ENCODE data around the gene SLC9A8.

SLC9A8 gene

DNA sequence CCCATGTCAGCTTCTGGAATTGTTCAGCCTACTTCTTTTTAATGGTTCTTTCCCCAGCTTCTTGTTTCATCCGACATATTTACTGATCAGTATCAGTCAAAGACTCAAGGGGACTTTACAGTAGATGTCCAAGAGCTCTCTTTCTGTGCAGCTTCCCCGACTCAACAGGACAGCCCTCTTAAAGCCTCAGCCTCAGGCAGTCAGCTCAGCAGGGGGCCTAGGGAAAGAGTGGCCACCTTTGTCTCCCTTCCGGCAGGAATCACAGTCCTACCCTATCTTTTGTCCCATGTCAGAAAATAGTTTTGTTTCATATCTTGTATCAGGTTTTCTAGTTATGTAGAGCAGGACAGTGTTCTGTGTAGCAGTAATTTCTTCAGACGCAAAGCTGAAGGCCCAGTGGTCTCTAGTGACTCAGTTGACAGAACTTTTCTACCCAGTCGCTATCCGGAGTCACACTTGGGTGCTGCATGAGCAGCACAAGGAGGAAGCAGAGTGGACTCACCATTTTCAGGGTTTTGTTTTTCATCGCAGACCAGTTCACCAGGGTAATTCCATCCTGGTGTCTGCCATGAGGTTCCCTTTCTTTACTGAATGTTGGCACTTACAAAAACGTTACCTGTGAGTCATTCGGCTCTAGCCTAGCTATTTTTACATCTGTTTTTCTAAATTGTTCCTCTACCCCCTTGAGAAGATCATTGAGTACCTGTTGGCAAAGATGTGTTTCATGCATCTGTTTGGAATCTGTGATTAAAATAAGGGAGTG lies 55.0 kb downstream of the SLC9A8 start:
- TF ChIP-seq RAD21 (IDR thresholded peaks at IDR 0.05; ENCODE audit: low read depth): no peak

- TF ChIP-seq YY1 (IDR thresholded peaks at IDR 0.05; ENCODE audit: low read depth): no peak
- TF ChIP-seq MAX (IDR thresholded peaks at IDR 0.05): no peak
- no peak for TF ChIP-seq TEAD4 (IDR thresholded peaks at IDR 0.05)
- TF ChIP-seq TCF12 (IDR thresholded peaks at IDR 0.05; ENCODE audit: low read depth): no peak
- no peak for TF ChIP-seq CEBPB (IDR thresholded peaks at IDR 0.05)
- TF ChIP-seq FOXM1 (IDR thresholded peaks at IDR 0.05; ENCODE audit: borderline replicate concordance, low read depth): no peak
These were observed 55.9 kb downstream of the SLC9A8 start for GRCh38 chr20:49868538-49868937.

DNA sequence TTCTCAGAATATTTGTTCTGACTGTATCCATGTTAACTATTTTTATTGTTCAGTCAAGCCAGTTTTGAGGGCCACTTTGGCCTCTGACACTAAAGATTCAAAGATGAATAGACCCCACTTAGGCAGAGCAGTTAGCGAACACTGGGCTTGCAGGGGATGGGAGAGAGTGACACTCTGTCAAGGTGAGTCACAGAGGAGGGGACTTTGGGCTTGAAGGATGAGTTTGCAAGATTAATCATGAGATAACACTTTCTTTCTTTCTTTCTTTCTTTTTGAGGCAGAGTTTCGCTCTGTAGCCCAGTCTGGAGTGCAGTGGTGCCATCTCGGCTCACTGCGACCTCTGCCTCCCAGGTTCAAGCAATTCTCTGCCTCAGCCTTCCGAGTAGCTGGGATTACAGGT lies 56.3 kb downstream of the SLC9A8 start:
- TF ChIP-seq RAD21 (IDR thresholded peaks at IDR 0.05; ENCODE audit: low read depth) (no peak), TCF12 (IDR thresholded peaks at IDR 0.05; ENCODE audit: low read depth) (no peak)

DNA sequence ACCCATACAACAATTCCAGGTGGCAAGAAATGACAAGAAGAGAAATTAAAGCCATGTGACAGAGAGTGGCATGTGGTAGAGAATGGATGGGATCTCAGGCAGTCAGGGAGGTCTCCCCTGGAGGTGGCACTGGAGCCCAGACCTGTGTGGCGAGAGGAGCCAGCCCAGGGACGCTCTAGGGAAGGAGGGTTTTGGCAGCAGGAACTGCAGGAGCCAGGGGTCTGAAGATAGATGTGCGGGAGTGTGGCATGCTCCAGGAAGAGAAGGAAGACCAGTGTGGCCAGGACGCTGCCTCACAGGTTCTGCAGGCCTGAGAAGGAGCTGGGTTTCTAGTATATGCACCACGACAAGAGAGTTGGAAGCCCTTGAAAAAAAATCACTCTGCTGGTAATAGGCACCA lies 57.6 kb downstream of the SLC9A8 start:
- TF ChIP-seq USF1 (IDR thresholded peaks at IDR 0.05): no peak
- no peak for TF ChIP-seq EP300 (IDR thresholded peaks at IDR 0.05; ENCODE audit: borderline replicate concordance)
- TF ChIP-seq TAF1 (IDR thresholded peaks at IDR 0.05; ENCODE audit: low read depth): no peak

DNA sequence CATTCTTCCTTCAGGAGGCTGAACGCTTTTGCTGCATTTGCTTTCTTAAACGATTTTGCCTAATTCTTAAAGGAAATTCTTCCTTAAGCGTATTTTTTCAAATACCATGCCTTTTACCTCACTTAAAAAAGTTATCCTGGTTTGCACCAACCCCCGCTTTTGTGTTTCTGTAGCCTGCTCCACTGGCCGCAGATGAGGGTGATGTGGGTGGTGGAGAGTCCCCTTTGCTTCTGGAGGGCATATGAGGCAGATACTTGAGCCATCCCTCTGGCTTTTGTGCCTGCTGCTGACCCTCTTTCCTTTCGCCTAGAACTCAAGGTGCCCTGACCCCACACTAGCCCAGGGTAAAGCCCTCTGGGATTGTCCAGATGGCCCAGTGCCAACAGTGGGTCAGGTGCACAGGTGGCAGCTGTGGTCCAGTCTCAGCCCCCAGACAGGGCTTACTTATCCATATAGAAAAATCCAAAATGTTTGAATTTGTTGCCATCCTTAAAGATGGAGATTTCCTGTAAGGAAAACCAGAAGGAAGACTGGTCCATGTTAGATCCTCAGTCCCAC lies 58.8 kb downstream of the SLC9A8 start:
- TF ChIP-seq MAX (IDR thresholded peaks at IDR 0.05) (no peak), FOXM1 (IDR thresholded peaks at IDR 0.05; ENCODE audit: borderline replicate concordance, low read depth) (no peak), EGR1 (IDR thresholded peaks at IDR 0.05) (no peak), RAD21 (IDR thresholded peaks at IDR 0.05; ENCODE audit: low read depth) (no peak), TAF1 (IDR thresholded peaks at IDR 0.05; ENCODE audit: low read depth) (no peak), EP300 (IDR thresholded peaks at IDR 0.05; ENCODE audit: borderline replicate concordance) (no peak), YY1 (IDR thresholded peaks at IDR 0.05; ENCODE audit: low read depth) (no peak), NFIC (IDR thresholded peaks at IDR 0.05) (no peak), TCF12 (IDR thresholded peaks at IDR 0.05; ENCODE audit: low read depth) (no peak), USF1 (IDR thresholded peaks at IDR 0.05) (no peak), CEBPB (IDR thresholded peaks at IDR 0.05) (no peak), CREB1 (IDR thresholded peaks at IDR 0.05; ENCODE audit: low read depth) (no peak), TEAD4 (IDR thresholded peaks at IDR 0.05) (no peak), ZBTB7A (IDR thresholded peaks at IDR 0.05; ENCODE audit: low read depth) (no peak)
- TF ChIP-seq, protein P1, sequence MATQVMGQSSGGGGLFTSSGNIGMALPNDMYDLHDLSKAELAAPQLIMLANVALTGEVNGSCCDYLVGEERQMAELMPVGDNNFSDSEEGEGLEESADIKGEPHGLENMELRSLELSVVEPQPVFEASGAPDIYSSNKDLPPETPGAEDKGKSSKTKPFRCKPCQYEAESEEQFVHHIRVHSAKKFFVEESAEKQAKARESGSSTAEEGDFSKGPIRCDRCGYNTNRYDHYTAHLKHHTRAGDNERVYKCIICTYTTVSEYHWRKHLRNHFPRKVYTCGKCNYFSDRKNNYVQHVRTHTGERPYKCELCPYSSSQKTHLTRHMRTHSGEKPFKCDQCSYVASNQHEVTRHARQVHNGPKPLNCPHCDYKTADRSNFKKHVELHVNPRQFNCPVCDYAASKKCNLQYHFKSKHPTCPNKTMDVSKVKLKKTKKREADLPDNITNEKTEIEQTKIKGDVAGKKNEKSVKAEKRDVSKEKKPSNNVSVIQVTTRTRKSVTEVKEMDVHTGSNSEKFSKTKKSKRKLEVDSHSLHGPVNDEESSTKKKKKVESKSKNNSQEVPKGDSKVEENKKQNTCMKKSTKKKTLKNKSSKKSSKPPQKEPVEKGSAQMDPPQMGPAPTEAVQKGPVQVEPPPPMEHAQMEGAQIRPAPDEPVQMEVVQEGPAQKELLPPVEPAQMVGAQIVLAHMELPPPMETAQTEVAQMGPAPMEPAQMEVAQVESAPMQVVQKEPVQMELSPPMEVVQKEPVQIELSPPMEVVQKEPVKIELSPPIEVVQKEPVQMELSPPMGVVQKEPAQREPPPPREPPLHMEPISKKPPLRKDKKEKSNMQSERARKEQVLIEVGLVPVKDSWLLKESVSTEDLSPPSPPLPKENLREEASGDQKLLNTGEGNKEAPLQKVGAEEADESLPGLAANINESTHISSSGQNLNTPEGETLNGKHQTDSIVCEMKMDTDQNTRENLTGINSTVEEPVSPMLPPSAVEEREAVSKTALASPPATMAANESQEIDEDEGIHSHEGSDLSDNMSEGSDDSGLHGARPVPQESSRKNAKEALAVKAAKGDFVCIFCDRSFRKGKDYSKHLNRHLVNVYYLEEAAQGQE (IDR thresholded peaks at IDR 0.05; ENCODE audit: low read depth): no peak

DNA sequence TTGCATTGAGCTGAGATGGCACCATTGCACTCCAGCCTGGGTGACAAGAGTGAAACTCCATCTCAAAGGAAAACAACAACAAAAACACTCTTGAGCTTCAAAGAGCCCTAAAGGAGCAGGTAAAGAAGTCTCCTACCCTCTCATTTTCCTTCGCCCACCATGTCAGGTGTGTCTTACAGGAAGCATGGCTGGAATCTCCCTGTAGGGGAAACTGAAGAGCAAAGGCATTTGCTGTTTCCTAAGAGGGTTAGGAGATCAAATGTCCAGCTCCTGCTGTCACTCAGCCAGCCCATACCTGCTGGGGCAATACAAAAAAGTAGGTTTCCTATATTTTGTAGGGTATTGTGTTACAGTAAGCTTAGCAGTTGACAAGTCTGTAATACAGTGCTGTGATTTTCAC lies 59.4 kb downstream of the SLC9A8 start:
- TF ChIP-seq EP300 (IDR thresholded peaks at IDR 0.05; ENCODE audit: borderline replicate concordance) (no peak), FOXM1 (IDR thresholded peaks at IDR 0.05; ENCODE audit: borderline replicate concordance, low read depth) (no peak), EGR1 (IDR thresholded peaks at IDR 0.05) (no peak), MAX (IDR thresholded peaks at IDR 0.05) (no peak), TEAD4 (IDR thresholded peaks at IDR 0.05) (no peak), CEBPB (IDR thresholded peaks at IDR 0.05) (peak; percentile 46; the same call in 1 of the 2 replicates), ZBTB7A (IDR thresholded peaks at IDR 0.05; ENCODE audit: low read depth) (no peak), CREB1 (IDR thresholded peaks at IDR 0.05; ENCODE audit: low read depth) (no peak), USF1 (IDR thresholded peaks at IDR 0.05) (no peak)

GRCh38 chr20:49874696-49875095 lies 62.1 kb downstream of the SLC9A8 start:
- no peak for TF ChIP-seq TCF12 (IDR thresholded peaks at IDR 0.05; ENCODE audit: low read depth)
- no peak for TF ChIP-seq TEAD4 (IDR thresholded peaks at IDR 0.05)
- no peak for TF ChIP-seq MAX (IDR thresholded peaks at IDR 0.05)
- no peak for TF ChIP-seq YY1 (IDR thresholded peaks at IDR 0.05; ENCODE audit: low read depth)
- TF ChIP-seq EP300 (IDR thresholded peaks at IDR 0.05; ENCODE audit: borderline replicate concordance): no peak
- TF ChIP-seq EGR1 (IDR thresholded peaks at IDR 0.05): no peak
- no peak for TF ChIP-seq CREB1 (IDR thresholded peaks at IDR 0.05; ENCODE audit: low read depth)
- TF ChIP-seq USF1 (IDR thresholded peaks at IDR 0.05): no peak
- no peak for TF ChIP-seq TAF1 (IDR thresholded peaks at IDR 0.05; ENCODE audit: low read depth)
- no peak for TF ChIP-seq ZBTB7A (IDR thresholded peaks at IDR 0.05; ENCODE audit: low read depth)
- no peak for TF ChIP-seq CEBPB (IDR thresholded peaks at IDR 0.05)
- TF ChIP-seq RAD21 (IDR thresholded peaks at IDR 0.05; ENCODE audit: low read depth): no peak

Data from Ishikawa (cell line).